Natural killer cell (primary cell): Measurements from ENCODE around the gene ADCY6. TPM values are rescaled to one million over a fixed set of nuclear protein-coding genes. Genes with fewer than 3 reads are reported as not detected.

ENCODE experiments used
- ATAC-seq, 3 donors: fragments of 150-1000 bp in 2 of 3; fragments of 200-7000 bp in 1 of 3; cut with Tn5 transposase; 1 replicate in 1 of 3; 2 replicates in 2 of 3; pipeline ENCODE4 v1.10.0; 2021; ENCODE audit warnings: mild to moderate bottlenecking in 2 of 3, moderate library complexity in 2 of 3
- DNase-seq, 2 donors: peaks; one replicate each; pipeline versions ENCODE4 v3.0.0 to v3.0.0-alpha.2; 2013 to 2021; ENCODE audit warnings: mixed read lengths in 1 of 2
- H3K27ac ChIP-seq: one replicate; pipeline ENCODE4 v1.5.1; 2013; ENCODE audit warnings: mild to moderate bottlenecking, low read length
- H3K27me3 ChIP-seq: one replicate; pipeline ENCODE4 v1.6.1; 2013; ENCODE audit warnings: low read length; ENCODE audit not compliant: control insufficient read depth, insufficient read depth
- H3K36me3 ChIP-seq: one replicate; pipeline ENCODE4 v1.6.1; 2013; ENCODE audit warnings: low read length; ENCODE audit not compliant: control insufficient read depth, insufficient read depth
- H3K4me1 ChIP-seq: one replicate; pipeline ENCODE4 v1.6.1; 2013; ENCODE audit warnings: low read length; ENCODE audit not compliant: control insufficient read depth, insufficient read depth
- H3K4me3 ChIP-seq: one replicate; pipeline ENCODE4 v1.5.1; 2013; ENCODE audit warnings: low read length
- H3K9me3 ChIP-seq: one replicate; pipeline ENCODE4 v1.6.1; 2013; ENCODE audit warnings: low read length; ENCODE audit not compliant: control insufficient read depth, insufficient read depth
- H3K27ac Mint-ChIP-seq, 2 donors: one replicate each; pipeline ENCODE4 v1.8.0; 2022; ENCODE audit warnings: mild to moderate bottlenecking in 2 of 2, mixed read lengths in 2 of 2, moderate library complexity in 1 of 2
- H3K27me3 Mint-ChIP-seq, 2 donors: one replicate each; pipeline ENCODE4 v1.8.0; 2022; ENCODE audit warnings: low read depth in 2 of 2, mixed read lengths in 2 of 2
- H3K36me3 Mint-ChIP-seq: one replicate; pipeline ENCODE4 v1.8.0; 2022; ENCODE audit warnings: mixed read lengths
- H3K4me1 Mint-ChIP-seq, 2 donors: one replicate each; pipeline ENCODE4 v1.8.0; 2022; ENCODE audit warnings: mixed read lengths in 2 of 2
- H3K4me3 Mint-ChIP-seq: one replicate; pipeline ENCODE4 v1.8.0; 2022; ENCODE audit warnings: mild to moderate bottlenecking, moderate library complexity, mixed read lengths
- H3K9me3 Mint-ChIP-seq, 2 donors: one replicate each; pipeline ENCODE4 v1.8.0; 2022; ENCODE audit warnings: mixed read lengths in 2 of 2
- CTCF ChIP-seq: fragments of 200-600 bp; IDR thresholded peaks from one replicate; pipeline ENCODE4 v1.8.0; 2022; ENCODE audit warnings: antibody characterized with exemption
- WGBS: methylation state at CpG from one replicate; pipeline ENCODE4 v1.1.7; 2013; ENCODE audit warnings: missing lambda C conversion rate; ENCODE audit not compliant: insufficient coverage; 5-methylcytosine and 5-hydroxymethylcytosine counted together
- intact Hi-C: fragments of 100-400 bp; cut with micrococcal nuclease; formaldehyde crosslinking; loops from one replicate; pipeline ENCODE4 v1.14.2; 2022
- total RNA-seq, 4 donors: library from RNA; stranded (reverse); fragments of 120-200 nt in 1 of 4; gene quantifications; one replicate each; pipeline versions ENCODE4 v1.2.3 to v1.2.4, GENCODE V29; 2013 to 2022

Gene ADCY6
- 1 to 10 TPM in 1 of 3 donors, under 1 TPM in 2; 0.20 to 1.1 (median 0.31) TPM for total RNA-seq
- 0.74 TPM for total RNA-seq (2013)

GRCh38 chr12:48788854-48789775 is at the start of gene ADCY6:
TSS of gene ADCY6 (minus strand) at chr12:48789089. CDS start at chr12:48783434, 5,655 bp downstream.
- Mint-ChIP-seq H3K4me1 (peaks cover 0 to 25% of the 10 kb centered on the region in 2 donors), H3K9me3 (no peaks in the 10 kb centered on the region), H3K4me3 (peak within 1 kb of the TSS; percentile 78), H3K36me3 (no peaks in the 10 kb centered on the region), H3K27ac (peak within 1 kb of the TSS in 1 of 2 donors; percentile 63), H3K27me3 (peaks cover 26 to 43% of the 10 kb centered on the region in 2 donors)
- peak in 1 of 2 donors; percentile 19 for DNase-seq
- Histone ChIP-seq H3K27me3 (peaks cover 21% of the 10 kb centered on the region), H3K4me3 (peak within 1 kb of the TSS; percentile 24), H3K36me3 (no peaks in the 10 kb centered on the region), H3K27ac (no peak within 1 kb of the TSS), H3K4me1 (peaks cover 16% of the 10 kb centered on the region), H3K9me3 (no peaks in the 10 kb centered on the region)
- peak in 2 of 3 donors; percentile 42 to 48 for ATAC-seq
- WGBS = 1% methylated on average over 86 of the region's 86 CpGs
- intact Hi-C loops = no loop called here
- TF ChIP-seq CTCF = no peak

GRCh38 chr12:48838048-48838447 is 49.2 kb upstream of the ADCY6 start:
- no peaks in the 10 kb centered on the region for H3K4me1 Mint-ChIP-seq
- H3K9me3 Mint-ChIP-seq = no peaks in the 10 kb centered on the region
- DNase-seq = no peak
- peaks cover 22% of the 10 kb centered on the region for H3K36me3 Mint-ChIP-seq
- Histone ChIP-seq H3K27me3 (no peaks in the 10 kb centered on the region), H3K4me1 (no peaks in the 10 kb centered on the region), H3K9me3 (no peaks in the 10 kb centered on the region), H3K4me3 (no peak overlapping the region), H3K27ac (no peak overlapping the region), H3K36me3 (peaks cover 67% of the 10 kb centered on the region)
- H3K27me3 Mint-ChIP-seq = no peaks in the 10 kb centered on the region
- H3K27ac Mint-ChIP-seq = no peak overlapping the region
- TF ChIP-seq CTCF = no peak
- ATAC-seq = no peak
- intact Hi-C loops = no loop called here
- H3K4me3 Mint-ChIP-seq = no peak overlapping the region
- WGBS = 96% methylated on average over 4 of the region's 4 CpGs

GRCh38 chr12:48832321-48833060 is 43.6 kb upstream of the ADCY6 start:
- WGBS = 97% methylated on average over 12 of the region's 12 CpGs
- H3K27me3 Mint-ChIP-seq = no peaks in the 10 kb centered on the region
- Histone ChIP-seq H3K27ac (no peak overlapping the region), H3K9me3 (no peaks in the 10 kb centered on the region), H3K4me1 (no peaks in the 10 kb centered on the region), H3K27me3 (no peaks in the 10 kb centered on the region), H3K4me3 (no peak overlapping the region), H3K36me3 (peaks cover 85% of the 10 kb centered on the region)
- ATAC-seq (no peak), DNase-seq (no peak)
- H3K4me1 Mint-ChIP-seq = peaks cover 0 to 6% of the 10 kb centered on the region in 2 donors
- intact Hi-C loops = no loop called here
- no peak overlapping the region for H3K4me3 Mint-ChIP-seq
- no peak overlapping the region for H3K27ac Mint-ChIP-seq
- no peaks in the 10 kb centered on the region for H3K9me3 Mint-ChIP-seq
- peaks cover 29% of the 10 kb centered on the region for H3K36me3 Mint-ChIP-seq
- no peak for TF ChIP-seq CTCF
